Psoas muscle (tissue), 8 donors: ENCODE measurements around the gene PRMT2. TPM values are rescaled to one million over a fixed set of nuclear protein-coding genes. Genes with fewer than 3 reads are reported as not detected.

Experiments
- ATAC-seq, 4 donors: fragments of 200-7000 bp; cut with Tn5 transposase; one replicate each; pipeline ENCODE4 v1.9.1; 2020; ENCODE audit warnings: moderate library complexity in 3 of 4, mild to moderate bottlenecking in 2 of 4
- DNase-seq, 2 donors: peaks; one replicate each; pipeline ENCODE4 v3.0.0-alpha.2; 2020
- H3K27ac ChIP-seq: fragments of 200-600 bp; one replicate; pipeline ENCODE4 v1.8.0; 2022
- H3K27me3 ChIP-seq, 3 donors: fragments of 200-600 bp in 1 of 3; one replicate each; pipeline versions ENCODE4 v1.6.1 to v1.8.0; 2013 to 2022; ENCODE audit warnings: low read length in 2 of 3, mild to moderate bottlenecking in 2 of 3, moderate library complexity in 1 of 3; ENCODE audit not compliant: insufficient read depth in 3 of 3
- H3K36me3 ChIP-seq, 2 donors: fragments of 200-600 bp in 1 of 2; one replicate each; pipeline versions ENCODE4 v1.6.1 to v1.8.0; 2013 to 2022; ENCODE audit warnings: low read depth in 1 of 2, mild to moderate bottlenecking in 1 of 2, moderate library complexity in 1 of 2; ENCODE audit not compliant: insufficient read depth in 1 of 2
- H3K4me1 ChIP-seq: fragments of 200-600 bp; one replicate; pipeline ENCODE4 v1.8.0; 2022
- H3K4me3 ChIP-seq: fragments of 200-600 bp; one replicate; pipeline ENCODE4 v1.8.0; 2022; ENCODE audit warnings: mild to moderate bottlenecking
- H3K9me3 ChIP-seq: fragments of 200-600 bp; one replicate; pipeline ENCODE4 v1.8.0; 2022
- WGBS, 3 donors: extraction: QIAGEN DNeasy Blood & Tissue Kit; methylation state at CpG; one replicate each; pipeline versions ENCODE4 v1.1.6 to v1.1.7; 2013; 5-methylcytosine and 5-hydroxymethylcytosine counted together
- intact Hi-C, 2 donors: fragments of 100-400 bp; cut with DNase I; formaldehyde crosslinking; loops; one replicate each; pipeline versions ENCODE4 v1.11.0 to v1.14.2; 2022
- polyA plus RNA-seq, 3 donors: library from polyadenylated mRNA; stranded (reverse); fragments of 200-250 nt; gene quantifications; one replicate each; pipeline ENCODE4 v1.2.3, GENCODE V29; 2013
- total RNA-seq, 4 donors: library from RNA; stranded (reverse); fragmentation: NEBNext Ultra II Directional in 2 of 4; extraction: Animal tissue kit (Norgen Biotek cat#: 25700) in 2 of 4; gene quantifications; one replicate each; pipeline versions ENCODE4 v1.2.1 to v1.2.4, GENCODE V29; 2021 to 2023
- TF ChIP-seq, protein P1 (sequence below): fragments of 200-600 bp; IDR thresholded peaks from one replicate; pipeline ENCODE4 v1.8.0; 2022; ENCODE audit warnings: antibody characterized with exemption
- donor health status: healthy with polysubstance abuse.
- donor health status: DM: no; HTN: no; CAD: no; lungs with moderate emphysema.
- donor health status: Bipolar disorder and iron deficiency.
- donor health status: healthy.
- donor health status: DM: yes; HTN: yes; CAD: no.
- donor health status: DM: no; HTN: no; CAD: no.
- donor health status: DM: no; HTN: no; CAD: no.
- donor health status: DM: yes; HTN: yes; CAD: no.

The PRMT2 gene
- total and polyA plus RNA-seq, 7 donors = 15.4 to 41.5 (median 28.5) TPM

DNA sequence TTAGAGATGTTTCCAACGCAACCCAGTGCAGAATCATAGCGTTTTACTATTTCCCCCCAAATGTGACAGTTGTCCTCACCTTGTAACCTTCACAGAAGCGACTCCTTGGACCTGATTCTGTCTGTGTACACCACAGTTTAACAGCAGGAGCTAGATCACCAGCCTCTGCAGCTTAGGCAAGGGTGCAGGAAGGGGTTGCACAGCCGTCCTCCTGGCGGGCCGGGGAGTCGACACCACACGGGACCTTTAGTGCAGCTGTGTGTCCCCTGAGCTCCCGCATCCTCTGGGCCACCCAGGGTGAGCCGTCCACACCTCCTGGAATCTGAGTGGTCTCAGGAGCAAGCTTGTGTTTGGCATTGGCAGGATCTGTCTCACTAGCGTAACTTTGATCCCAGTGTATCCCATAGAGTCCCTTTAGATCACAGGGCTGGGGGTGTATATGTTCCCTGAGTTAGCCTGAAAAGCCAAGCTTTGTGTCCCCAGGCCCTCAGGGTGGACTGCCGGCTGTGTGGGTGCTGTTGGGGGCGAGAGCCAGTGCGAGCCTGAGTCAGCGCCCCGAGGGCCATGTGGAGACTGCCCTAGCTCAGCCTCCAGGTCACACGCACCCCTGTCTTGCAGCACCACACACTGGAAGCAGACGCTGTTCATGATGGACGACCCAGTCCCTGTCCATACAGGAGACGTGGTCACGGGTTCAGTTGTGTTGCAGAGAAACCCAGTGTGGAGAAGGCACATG lies 27.5 kb downstream of the PRMT2 start:
- H3K36me3 ChIP-seq = peaks cover 0 to 34% of the 10 kb centered on the region in 2 donors
- TF ChIP-seq, protein P1, sequence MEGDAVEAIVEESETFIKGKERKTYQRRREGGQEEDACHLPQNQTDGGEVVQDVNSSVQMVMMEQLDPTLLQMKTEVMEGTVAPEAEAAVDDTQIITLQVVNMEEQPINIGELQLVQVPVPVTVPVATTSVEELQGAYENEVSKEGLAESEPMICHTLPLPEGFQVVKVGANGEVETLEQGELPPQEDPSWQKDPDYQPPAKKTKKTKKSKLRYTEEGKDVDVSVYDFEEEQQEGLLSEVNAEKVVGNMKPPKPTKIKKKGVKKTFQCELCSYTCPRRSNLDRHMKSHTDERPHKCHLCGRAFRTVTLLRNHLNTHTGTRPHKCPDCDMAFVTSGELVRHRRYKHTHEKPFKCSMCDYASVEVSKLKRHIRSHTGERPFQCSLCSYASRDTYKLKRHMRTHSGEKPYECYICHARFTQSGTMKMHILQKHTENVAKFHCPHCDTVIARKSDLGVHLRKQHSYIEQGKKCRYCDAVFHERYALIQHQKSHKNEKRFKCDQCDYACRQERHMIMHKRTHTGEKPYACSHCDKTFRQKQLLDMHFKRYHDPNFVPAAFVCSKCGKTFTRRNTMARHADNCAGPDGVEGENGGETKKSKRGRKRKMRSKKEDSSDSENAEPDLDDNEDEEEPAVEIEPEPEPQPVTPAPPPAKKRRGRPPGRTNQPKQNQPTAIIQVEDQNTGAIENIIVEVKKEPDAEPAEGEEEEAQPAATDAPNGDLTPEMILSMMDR = no peak
- DNase-seq = no peak
- 85 to 86% (median 86%) methylated on average over 21 of the region's 21 CpGs for WGBS, 3 donors
- peaks cover 4% of the 10 kb centered on the region for H3K9me3 ChIP-seq
- intact Hi-C loops = no loop called here
- H3K4me1 ChIP-seq = peaks cover 10% of the 10 kb centered on the region
- no peak for ATAC-seq
- no peak overlapping the region for H3K4me3 ChIP-seq
- no peak overlapping the region for H3K27ac ChIP-seq
- peaks cover 0 to 17% (median 8%) of the 10 kb centered on the region in 3 donors for H3K27me3 ChIP-seq

DNA sequence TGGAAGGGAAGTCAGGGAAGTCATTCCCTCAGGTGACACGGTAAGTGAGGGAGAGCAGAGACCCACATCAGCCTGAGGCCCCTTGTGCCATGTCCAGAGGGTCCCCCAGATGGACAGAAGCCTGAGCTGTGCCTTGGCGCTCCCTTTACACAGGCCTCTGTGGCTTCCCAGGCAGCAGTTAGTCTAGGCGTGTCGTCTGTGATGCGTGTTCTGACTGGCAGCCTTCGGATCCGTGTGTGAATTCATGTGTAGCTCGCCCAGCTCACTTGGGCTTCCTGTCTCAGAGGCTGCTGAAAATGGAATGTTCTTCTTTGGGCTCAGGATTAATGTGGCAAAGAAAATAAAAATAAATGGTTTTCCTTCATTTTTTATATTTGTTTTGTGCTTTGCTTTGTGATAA lies 28.3 kb downstream of the PRMT2 start:
- Histone ChIP-seq H3K9me3 (peaks cover 4% of the 10 kb centered on the region), H3K36me3 (peaks cover 0 to 29% of the 10 kb centered on the region in 2 donors), H3K27ac (no peak overlapping the region), H3K4me1 (peaks cover 12% of the 10 kb centered on the region), H3K4me3 (no peak overlapping the region), H3K27me3 (peaks cover 0 to 25% (median 11%) of the 10 kb centered on the region in 3 donors)
- no peak for ATAC-seq
- intact Hi-C loops = no loop called here
- no peak for DNase-seq
- TF ChIP-seq, protein P1 = no peak
- WGBS, 3 donors = 84 to 89% (median 86%) methylated on average over 8 of the region's 8 CpGs

DNA sequence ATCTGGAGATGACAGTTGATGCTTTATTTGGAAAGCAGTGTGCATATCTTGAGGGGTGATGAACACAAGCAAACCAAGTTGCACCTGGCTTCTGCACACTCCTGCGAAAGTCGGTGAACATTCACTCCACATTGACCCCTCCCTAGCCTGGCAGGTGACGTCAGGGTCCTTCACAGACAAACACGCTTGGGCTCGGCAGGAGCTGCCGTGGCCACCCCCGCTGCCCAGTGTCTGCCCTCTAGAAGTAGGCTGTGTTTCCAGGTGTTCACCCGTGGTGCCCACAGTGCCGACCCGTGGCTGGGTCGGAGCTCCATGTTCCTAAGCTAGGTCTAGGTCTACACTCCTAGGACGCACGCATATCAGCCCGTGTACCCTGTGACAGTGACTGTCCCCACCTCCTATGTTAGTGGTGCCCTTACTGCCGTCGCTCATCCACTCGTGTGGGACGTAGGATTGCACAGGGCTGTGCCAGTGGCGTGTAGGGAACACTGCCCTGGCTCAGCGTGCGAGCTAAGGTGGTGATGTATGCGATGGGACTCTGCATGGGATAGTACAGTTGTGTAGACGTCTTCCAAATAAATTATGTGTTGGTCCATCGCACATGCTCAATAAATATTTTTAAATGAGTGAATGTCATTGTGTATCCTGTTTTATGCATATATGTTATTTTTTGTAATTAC lies 29.0 kb downstream of the PRMT2 start:
- Histone ChIP-seq H3K27ac (no peak overlapping the region), H3K36me3 (peaks cover 0 to 27% of the 10 kb centered on the region in 2 donors), H3K4me1 (peaks cover 12% of the 10 kb centered on the region), H3K4me3 (no peak overlapping the region), H3K27me3 (peaks cover 0 to 28% (median 11%) of the 10 kb centered on the region in 3 donors), H3K9me3 (peaks cover 4% of the 10 kb centered on the region)
- ATAC-seq (no peak), DNase-seq (no peak)
- intact Hi-C loops = no loop called here
- TF ChIP-seq, protein P1 = no peak
- WGBS, 3 donors = 89 to 91% (median 90%) methylated on average over 24 of the region's 24 CpGs

DNA sequence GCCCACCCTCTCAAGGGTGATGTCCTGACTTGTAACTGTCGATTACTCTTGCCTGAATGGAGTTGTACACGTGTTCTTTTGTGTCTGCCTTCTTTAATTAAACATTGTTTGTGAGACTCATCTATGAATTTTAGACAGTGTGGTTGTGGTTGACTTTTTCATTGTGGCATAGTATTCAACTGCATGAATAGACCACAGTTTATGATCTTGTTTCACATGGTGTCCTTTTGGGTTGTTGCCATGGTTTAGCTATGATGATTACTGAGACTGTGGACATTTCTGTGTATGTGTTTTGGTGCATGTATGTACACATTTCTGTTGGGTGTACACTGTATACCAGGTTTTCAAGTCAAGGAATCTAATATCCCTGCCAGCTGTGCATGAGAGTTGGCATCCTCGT lies 30.1 kb downstream of the PRMT2 start:
- ATAC-seq (no peak), DNase-seq (no peak)
- Histone ChIP-seq H3K27ac (no peak overlapping the region), H3K9me3 (peaks cover 4% of the 10 kb centered on the region), H3K4me1 (peaks cover 12% of the 10 kb centered on the region), H3K27me3 (peaks cover 0 to 39% (median 11%) of the 10 kb centered on the region in 3 donors), H3K4me3 (no peak overlapping the region), H3K36me3 (peaks cover 0 to 17% of the 10 kb centered on the region in 2 donors)
- TF ChIP-seq, protein P1 = no peak
- intact Hi-C loops = no loop called here
- WGBS, 3 donors = 79 to 85% (median 83%) methylated on average over 3 of the region's 3 CpGs
